HG03039 (cell line): ENCODE results near the gene TSPAN4.
A peak's percentile ranks its signal among the peaks of the same experiment; 100 is the strongest.

Experiments
- ATAC-seq: cut with Tn5 transposase; IDR thresholded peaks from one replicate; pipeline ENCODE4 v1.9.1; 2021; ENCODE audit warnings: mild to moderate bottlenecking, moderate library complexity; ENCODE audit not compliant: unreplicated experiment

TSPAN4 gene

GRCh38 chr11:833114-833791 lies 9.4 kb upstream of the TSPAN4 start:
- no peak for ATAC-seq

GRCh38 chr11:833849-834311 lies 8.8 kb upstream of the TSPAN4 start:
- no peak for ATAC-seq

GRCh38 chr11:834371-835316 lies 8.0 kb upstream of the TSPAN4 start:
- no peak for ATAC-seq

- no peak for ATAC-seq
These were observed 6.4 kb upstream of the TSPAN4 start for GRCh38 chr11:836274-836673.

- no peak for ATAC-seq
These were observed 6.0 kb upstream of the TSPAN4 start for GRCh38 chr11:836700-837099.

GRCh38 chr11:837189-837989 lies 5.3 kb upstream of the TSPAN4 start:
- ATAC-seq: no peak

- no peak for ATAC-seq
These were observed 4.7 kb upstream of the TSPAN4 start for GRCh38 chr11:837990-838307.

- no peak for ATAC-seq
These were observed 4.0 kb upstream of the TSPAN4 start for GRCh38 chr11:838441-839279.

- no peak for ATAC-seq
These were observed 3.4 kb upstream of the TSPAN4 start for GRCh38 chr11:839280-839623.

GRCh38 chr11:839875-840617 lies 2.6 kb upstream of the TSPAN4 start:
- ATAC-seq: no peak

- peak; percentile 6 for ATAC-seq
These were observed 677 bp upstream of the TSPAN4 start for GRCh38 chr11:841981-842369.

GRCh38 chr11:843086-843734 lies 558 bp downstream of the TSPAN4 start:
- no peak for ATAC-seq

GRCh38 chr11:843818-844692 lies 1.4 kb downstream of the TSPAN4 start:
- ATAC-seq: no peak

GRCh38 chr11:844693-845644 lies 2.3 kb downstream of the TSPAN4 start:
- no peak for ATAC-seq

- ATAC-seq: no peak
These were observed 3.3 kb downstream of the TSPAN4 start for GRCh38 chr11:845872-846495.

GRCh38 chr11:846496-847098 lies 3.9 kb downstream of the TSPAN4 start:
- ATAC-seq: no peak
